ENCODE results near the gene ZNF554.

- TF ChIP-seq CTCF (IDR thresholded peaks at IDR 0.05) (no peak), POLR2A (IDR thresholded peaks at IDR 0.05) (no peak)
These were observed 26.1 kb upstream of the ZNF554 start for GRCh38 chr19:2793577-2793976.

All from suprapubic skin (tissue), 3 donors.